Endothelial cell (in vitro differentiated cells): ENCODE measurements around the gene TARDBP. TPM values are rescaled to one million over a fixed set of nuclear protein-coding genes. Genes with fewer than 3 reads are reported as not detected.

Experiments
- DNase-seq: peaks from one replicate; pipeline ENCODE4 v3.0.0; 2021; ENCODE audit warnings: low spot score
- H3K27ac Mint-ChIP-seq: one replicate; pipeline ENCODE4 v1.8.0; 2021; ENCODE audit warnings: mixed read lengths, inconsistent platforms; ENCODE audit not compliant: unreplicated experiment
- H3K27me3 Mint-ChIP-seq: one replicate; pipeline ENCODE4 v1.8.0; 2021; ENCODE audit warnings: mild to moderate bottlenecking, moderate library complexity, mixed read lengths, inconsistent platforms; ENCODE audit not compliant: unreplicated experiment
- H3K36me3 Mint-ChIP-seq: one replicate; pipeline ENCODE4 v1.8.0; 2021; ENCODE audit warnings: mild to moderate bottlenecking, low read depth, mixed read lengths, inconsistent platforms; ENCODE audit not compliant: unreplicated experiment
- H3K4me1 Mint-ChIP-seq: one replicate; pipeline ENCODE4 v1.8.0; 2021; ENCODE audit warnings: mild to moderate bottlenecking, mixed read lengths, inconsistent platforms; ENCODE audit not compliant: unreplicated experiment
- H3K4me3 Mint-ChIP-seq: one replicate; pipeline ENCODE4 v1.8.0; 2021; ENCODE audit warnings: mild to moderate bottlenecking, mixed read lengths, inconsistent platforms; ENCODE audit not compliant: unreplicated experiment
- H3K9me3 Mint-ChIP-seq: one replicate; pipeline ENCODE4 v1.8.0; 2021; ENCODE audit warnings: mixed read lengths, inconsistent platforms; ENCODE audit not compliant: unreplicated experiment
- total RNA-seq: library from RNA; stranded (reverse); fragmentation: NEBNext Ultra II Directional; extraction: Animal tissue kit (Norgen Biotek cat#: 25700); gene quantifications from one replicate; pipeline ENCODE4 v1.2.1, GENCODE V29; 2021; ENCODE audit not compliant: unreplicated experiment
- TF ChIP-seq, protein P1 (sequence below): fragments of 200-600 bp; sonication (generic); IDR thresholded peaks from one replicate; pipeline ENCODE4 v1.5.0; 2021; ENCODE audit warnings: antibody characterized with exemption; ENCODE audit not compliant: unreplicated experiment

The TARDBP gene
- total RNA-seq, 1 donor from 2014 or later = 161 TPM

- no peaks in the 10 kb centered on the region for H3K27me3 Mint-ChIP-seq
- TF ChIP-seq, protein P1, sequence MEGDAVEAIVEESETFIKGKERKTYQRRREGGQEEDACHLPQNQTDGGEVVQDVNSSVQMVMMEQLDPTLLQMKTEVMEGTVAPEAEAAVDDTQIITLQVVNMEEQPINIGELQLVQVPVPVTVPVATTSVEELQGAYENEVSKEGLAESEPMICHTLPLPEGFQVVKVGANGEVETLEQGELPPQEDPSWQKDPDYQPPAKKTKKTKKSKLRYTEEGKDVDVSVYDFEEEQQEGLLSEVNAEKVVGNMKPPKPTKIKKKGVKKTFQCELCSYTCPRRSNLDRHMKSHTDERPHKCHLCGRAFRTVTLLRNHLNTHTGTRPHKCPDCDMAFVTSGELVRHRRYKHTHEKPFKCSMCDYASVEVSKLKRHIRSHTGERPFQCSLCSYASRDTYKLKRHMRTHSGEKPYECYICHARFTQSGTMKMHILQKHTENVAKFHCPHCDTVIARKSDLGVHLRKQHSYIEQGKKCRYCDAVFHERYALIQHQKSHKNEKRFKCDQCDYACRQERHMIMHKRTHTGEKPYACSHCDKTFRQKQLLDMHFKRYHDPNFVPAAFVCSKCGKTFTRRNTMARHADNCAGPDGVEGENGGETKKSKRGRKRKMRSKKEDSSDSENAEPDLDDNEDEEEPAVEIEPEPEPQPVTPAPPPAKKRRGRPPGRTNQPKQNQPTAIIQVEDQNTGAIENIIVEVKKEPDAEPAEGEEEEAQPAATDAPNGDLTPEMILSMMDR = no peak
- no peak for DNase-seq
- no peaks in the 10 kb centered on the region for H3K9me3 Mint-ChIP-seq
- peaks cover 2% of the 10 kb centered on the region for H3K4me1 Mint-ChIP-seq
- H3K4me3 Mint-ChIP-seq = no peak overlapping the region
- H3K36me3 Mint-ChIP-seq = peaks cover 34% of the 10 kb centered on the region
- H3K27ac Mint-ChIP-seq = no peak overlapping the region
Measured at GRCh38 chr1:11065796-11066195, 53.3 kb downstream of the TARDBP start.

DNA sequence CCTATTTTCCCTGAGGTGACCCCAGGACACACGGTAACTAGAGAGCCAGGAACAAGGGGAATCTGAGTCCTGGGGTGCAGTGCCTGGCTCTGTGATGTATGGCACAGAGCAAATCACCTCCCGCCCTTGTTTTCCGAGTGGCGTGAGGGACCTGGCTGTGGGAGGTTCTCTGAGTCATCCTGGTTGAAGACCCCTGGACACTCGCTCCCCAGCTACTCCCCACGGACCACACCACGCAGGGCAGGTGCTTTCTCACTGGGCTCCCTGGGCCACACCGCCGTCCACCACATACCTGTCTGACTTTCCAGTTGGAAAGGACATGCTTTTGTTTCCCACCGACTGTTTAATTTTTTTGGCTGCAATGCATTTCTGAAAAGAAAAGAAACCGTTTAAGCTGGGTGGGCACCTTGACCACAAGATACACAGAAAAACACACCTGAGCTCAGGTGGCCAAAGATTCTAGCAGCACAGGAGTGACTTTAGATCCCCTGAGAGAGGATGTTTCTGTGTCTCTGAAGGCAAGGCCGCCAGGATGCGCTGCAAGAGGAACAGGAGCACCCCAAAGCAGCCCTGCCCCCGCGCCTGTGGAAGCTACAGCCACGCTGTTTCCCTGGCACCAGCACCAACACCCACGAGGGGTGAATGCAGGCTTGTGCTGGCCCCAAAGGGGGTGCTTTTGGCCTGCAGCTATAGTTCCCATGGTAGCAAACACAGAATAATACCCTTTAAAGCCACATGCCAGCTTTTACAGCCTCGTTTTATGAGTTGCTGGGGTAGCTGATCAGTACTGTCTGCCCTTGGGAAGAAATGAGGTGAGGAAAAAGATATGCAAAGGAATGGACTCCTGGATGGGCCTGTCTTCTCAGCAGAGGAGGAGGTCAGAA lies 55.5 kb downstream of the TARDBP start:
- TF ChIP-seq, protein P1 = no peak
- DNase-seq = no peak
- H3K4me3 Mint-ChIP-seq = no peak overlapping the region

GRCh38 chr1:11068600-11069473 lies 56.4 kb downstream of the TARDBP start:
- Mint-ChIP-seq H3K27me3 (peaks cover 1% of the 10 kb centered on the region), H3K36me3 (peaks cover 51% of the 10 kb centered on the region), H3K27ac (no peak overlapping the region), H3K4me1 (no peaks in the 10 kb centered on the region), H3K9me3 (no peaks in the 10 kb centered on the region), H3K4me3 (peak overlapping the region; percentile 57)
- DNase-seq = no peak
- TF ChIP-seq, protein P1 = no peak

More for the DNA sequence above, 55.5 kb downstream of the TARDBP start:
- H3K27me3 Mint-ChIP-seq = peaks cover 1% of the 10 kb centered on the region
- no peaks in the 10 kb centered on the region for H3K9me3 Mint-ChIP-seq
- peaks cover 49% of the 10 kb centered on the region for H3K36me3 Mint-ChIP-seq
- no peak overlapping the region for H3K27ac Mint-ChIP-seq
- H3K4me1 Mint-ChIP-seq = no peaks in the 10 kb centered on the region

- Mint-ChIP-seq H3K36me3 (peaks cover 48% of the 10 kb centered on the region), H3K27ac (no peak overlapping the region), H3K4me1 (no peaks in the 10 kb centered on the region), H3K9me3 (no peaks in the 10 kb centered on the region), H3K27me3 (peaks cover 1% of the 10 kb centered on the region), H3K4me3 (no peak overlapping the region)
- TF ChIP-seq, protein P1 = no peak
- no peak for DNase-seq
Measured at GRCh38 chr1:11070876-11071275, 58.4 kb downstream of the TARDBP start.
